Kidney (tissue), 14 donors: ENCODE data around the gene CD59. TPM values are rescaled to one million over a fixed set of nuclear protein-coding genes. Genes with fewer than 3 reads are reported as not detected.

Source experiments
- DNase-seq, 5 donors: peaks; one replicate each; pipeline ENCODE4 v3.0.0-alpha.2; 2013 to 2020
- FAIRE-seq: peaks from 2 replicates; lab custom pipeline; 2012; peaks lifted over from hg19 to GRCh38; lab: Jason Lieb, UNC
- H3K27ac ChIP-seq, 2 donors: one replicate each; pipeline ENCODE4 v1.7.0; 2013; ENCODE audit warnings: low read depth in 2 of 2, low read length in 2 of 2, inconsistent platforms in 1 of 2
- H3K27me3 ChIP-seq: one replicate; pipeline ENCODE4 v1.7.1; 2013; ENCODE audit warnings: low read length, inconsistent platforms; ENCODE audit not compliant: control insufficient read depth, insufficient read depth
- H3K36me3 ChIP-seq, 3 donors: one replicate each; pipeline versions ENCODE4 v1.7.0 to v1.7.1; 2013; ENCODE audit warnings: low read length in 3 of 3, control low read depth in 1 of 3, inconsistent platforms in 1 of 3; ENCODE audit not compliant: insufficient read depth in 3 of 3, control insufficient read depth in 2 of 3
- H3K4me1 ChIP-seq, 3 donors: one replicate each; pipeline versions ENCODE4 v1.7.0 to v1.7.1; 2013; ENCODE audit warnings: low read length in 3 of 3, inconsistent platforms in 1 of 3, low read depth in 1 of 3; ENCODE audit not compliant: control insufficient read depth in 2 of 3, insufficient read depth in 2 of 3
- H3K4me3 ChIP-seq, 3 donors: one replicate each; pipeline versions ENCODE4 v1.7.0 to v1.8.1; 2013; ENCODE audit warnings: low read length in 3 of 3, control low read depth in 1 of 3, inconsistent platforms in 1 of 3
- H3K9ac ChIP-seq, 3 donors: one replicate each; pipeline versions ENCODE4 v1.7.0 to v1.7.1; 2013; ENCODE audit warnings: low read length in 3 of 3, control low read depth in 1 of 3, inconsistent platforms in 1 of 3
- H3K9me3 ChIP-seq, 3 donors: one replicate each; pipeline versions ENCODE4 v1.7.0 to v1.7.1; 2013; ENCODE audit warnings: low read length in 3 of 3, control low read depth in 1 of 3, inconsistent platforms in 1 of 3; ENCODE audit not compliant: control insufficient read depth in 2 of 3, insufficient read depth in 1 of 3
- CTCF ChIP-seq: IDR thresholded peaks from 3 replicates; pipeline ENCODE4 v1.5.1; 2012; ENCODE audit warnings: mild to moderate bottlenecking, moderate library complexity, borderline replicate concordance; ENCODE audit not compliant: insufficient read depth; ENCODE audit errors: extremely low read depth
- intact Hi-C: fragments of 100-400 bp; cut with DNase I; formaldehyde crosslinking; loops from one replicate; pipeline ENCODE4 v1.11.1; 2022
- polyA plus RNA-seq: library from polyadenylated mRNA; stranded (reverse); fragments of 350-450 nt; fragmentation: Illumina TruSeq; extraction: RNeasy Lipid Tissue Mini Kit (QIAGEN cat#74804); gene quantifications from one replicate; pipeline ENCODE4 v1.2.3, GENCODE V29; 2014; ENCODE audit warnings: low read depth, low replicate concordance; ENCODE audit not compliant: insufficient read depth
- total RNA-seq: library from RNA; stranded (reverse); fragmentation: NEBNext Ultra II Directional; extraction: Animal tissue kit (Norgen Biotek cat#: 25700); gene quantifications from one replicate; pipeline ENCODE4 v1.2.1, GENCODE V29; 2021
- donor health status: control.
- donor health status: control.
- donor health status: control.
- donor health status: control.
- donor health status: control.
- donor health status: DM: yes; HTN: yes; CAD: no.
- donor health status: Normal renal cell carcinoma (clear cell type).

The CD59 gene
- total and polyA plus RNA-seq, 2 donors from 2014 or later, result 559 to 1,010 TPM

- TF ChIP-seq CTCF, result no peak
- Histone ChIP-seq H3K27me3 (no peaks in the 10 kb centered on the region), H3K27ac (no peak overlapping the region), H3K4me3 (no peak overlapping the region), H3K9me3 (no peaks in the 10 kb centered on the region), H3K9ac (no peak overlapping the region), H3K36me3 (peaks cover 11 to 38% (median 24%) of the 10 kb centered on the region in 3 donors), H3K4me1 (peaks cover 0 to 10% (median 2%) of the 10 kb centered on the region in 3 donors)
- DNase-seq (no peak), FAIRE-seq (no peak)
- intact Hi-C loops, result no loop called here
Observed at GRCh38 chr11:33767624-33768023, 31.4 kb upstream of the CD59 start.

GRCh38 chr11:33766085-33766484, 29.9 kb upstream of the CD59 start:
- FAIRE-seq (no peak), DNase-seq (no peak)
- no peaks in the 10 kb centered on the region for H3K9me3 ChIP-seq
- intact Hi-C loops, result no loop called here
- no peak overlapping the region for H3K9ac ChIP-seq
- H3K27ac ChIP-seq, result no peak overlapping the region
- no peak overlapping the region for H3K4me3 ChIP-seq
- no peaks in the 10 kb centered on the region for H3K4me1 ChIP-seq
- no peak for TF ChIP-seq CTCF
- H3K27me3 ChIP-seq, result no peaks in the 10 kb centered on the region
- H3K36me3 ChIP-seq, result peaks cover 12 to 38% (median 24%) of the 10 kb centered on the region in 3 donors

GRCh38 chr11:33761471-33761870, 25.2 kb upstream of the CD59 start:
- Histone ChIP-seq H3K27ac (no peak overlapping the region), H3K9ac (no peak overlapping the region), H3K4me1 (no peaks in the 10 kb centered on the region), H3K4me3 (no peak overlapping the region), H3K9me3 (no peaks in the 10 kb centered on the region), H3K36me3 (peaks cover 9 to 44% (median 21%) of the 10 kb centered on the region in 3 donors), H3K27me3 (no peaks in the 10 kb centered on the region)
- no peak for TF ChIP-seq CTCF
- FAIRE-seq (no peak), DNase-seq (no peak)
- intact Hi-C loops, result no loop called here

GRCh38 chr11:33753304-33753967, 17.2 kb upstream of the CD59 start:
- FAIRE-seq (no peak), DNase-seq (no peak)
- no peaks in the 10 kb centered on the region for H3K9me3 ChIP-seq
- H3K27ac ChIP-seq, result no peak overlapping the region
- intact Hi-C loops, result no loop called here
- H3K4me1 ChIP-seq, result no peaks in the 10 kb centered on the region
- no peak for TF ChIP-seq CTCF
- H3K27me3 ChIP-seq, result no peaks in the 10 kb centered on the region
- H3K9ac ChIP-seq, result no peak overlapping the region
- no peak overlapping the region for H3K4me3 ChIP-seq
- H3K36me3 ChIP-seq, result peaks cover 8 to 28% (median 21%) of the 10 kb centered on the region in 3 donors
